GM18502 (cell line): Measurements from ENCODE around the gene DESI2.
"Not testable (repeated sequence)": the region's sequence is repeated elsewhere in the genome, so short reads cannot be mapped to it uniquely, and the experiment has no call there.

Experiments
- ATAC-seq: cut with Tn5 transposase; IDR thresholded peaks from one replicate; pipeline ENCODE4 v1.9.1; 2021; ENCODE audit warnings: mild to moderate bottlenecking; ENCODE audit not compliant: unreplicated experiment, poor library complexity

The DESI2 gene

DNA sequence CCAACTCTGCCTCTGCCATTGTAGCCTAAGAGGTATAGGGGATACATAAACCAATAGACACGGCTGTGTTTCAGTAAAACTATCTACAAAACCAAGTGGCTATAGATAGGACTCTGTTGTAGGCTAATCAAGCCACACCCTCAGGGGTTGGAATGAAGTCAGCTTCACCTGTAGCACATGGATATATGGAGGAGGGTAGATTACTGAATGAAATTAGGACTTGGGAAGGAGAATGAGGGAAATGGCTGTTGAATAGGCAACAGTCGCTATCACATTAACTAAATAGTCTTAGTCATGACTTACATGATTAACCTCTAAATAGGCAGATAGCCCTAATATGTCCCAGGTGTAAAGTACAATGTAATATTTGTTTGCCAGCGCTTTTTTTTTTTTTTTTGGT is 49.7 kb downstream of the DESI2 start:
- no peak for ATAC-seq

DNA sequence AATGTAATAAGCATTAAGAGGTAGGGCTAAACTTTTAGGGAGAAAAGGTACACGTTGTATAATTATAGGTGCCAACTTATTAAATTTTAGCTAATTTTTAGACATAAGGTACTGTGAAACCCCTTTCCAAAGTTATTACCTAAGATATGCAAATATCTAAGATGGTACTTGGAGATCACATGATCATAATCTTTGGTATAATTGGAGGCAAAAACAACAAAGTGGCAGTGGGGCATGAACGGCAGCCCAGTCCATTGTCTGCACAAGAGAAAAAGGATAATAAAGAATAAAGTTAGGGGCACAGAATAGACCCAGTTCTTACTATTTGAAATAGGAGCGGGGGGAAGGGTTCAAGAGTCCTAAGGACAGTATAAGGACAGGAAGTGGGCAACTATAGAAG is 51.2 kb downstream of the DESI2 start:
- ATAC-seq: no peak

DNA sequence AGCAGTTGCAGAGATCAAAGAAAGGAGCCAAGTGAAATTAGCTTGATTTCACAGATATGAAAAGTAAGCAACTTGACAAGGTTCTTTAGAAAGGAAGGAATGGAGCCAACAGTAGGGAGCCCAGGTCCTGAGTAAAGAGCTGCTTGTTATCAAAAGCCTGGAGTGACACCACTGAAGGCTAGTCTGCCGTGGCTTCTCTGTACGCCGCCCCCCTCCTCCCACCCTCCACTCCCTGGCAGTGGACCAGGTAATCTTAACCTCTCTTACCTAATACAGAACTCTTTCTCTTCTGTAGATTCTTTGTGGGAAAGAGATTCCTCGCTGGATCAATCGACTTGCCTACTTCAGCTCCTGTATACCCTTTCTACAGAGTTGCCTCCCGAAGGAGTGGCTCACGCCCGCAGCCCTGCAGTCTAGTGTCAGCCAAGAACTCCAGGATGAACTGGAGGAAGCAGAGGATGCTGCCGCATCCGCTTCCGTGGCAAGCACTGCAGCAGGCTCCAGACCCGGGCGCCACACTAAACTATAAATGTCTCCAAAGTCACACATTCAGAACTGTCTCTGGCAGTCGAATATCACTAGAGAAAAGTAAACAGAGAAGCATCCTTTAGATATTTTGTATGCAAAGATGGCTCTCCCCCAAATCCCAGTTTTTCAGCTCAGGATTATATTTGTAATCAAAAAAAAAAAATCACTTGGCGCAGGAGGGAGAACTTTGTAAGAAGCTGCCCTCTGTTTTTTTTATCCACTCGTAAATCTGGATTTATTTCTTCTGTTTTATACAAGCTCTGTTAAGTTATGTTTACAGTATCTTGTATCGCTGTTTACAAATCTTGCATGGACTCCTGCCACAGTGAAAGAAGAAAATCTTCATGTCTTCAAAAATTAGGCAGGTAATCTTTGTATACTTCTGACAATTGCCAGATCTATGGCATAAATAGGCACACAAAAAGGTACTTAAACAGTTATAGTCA is 52.6 kb downstream of the DESI2 start:
- ATAC-seq: no peak

DNA sequence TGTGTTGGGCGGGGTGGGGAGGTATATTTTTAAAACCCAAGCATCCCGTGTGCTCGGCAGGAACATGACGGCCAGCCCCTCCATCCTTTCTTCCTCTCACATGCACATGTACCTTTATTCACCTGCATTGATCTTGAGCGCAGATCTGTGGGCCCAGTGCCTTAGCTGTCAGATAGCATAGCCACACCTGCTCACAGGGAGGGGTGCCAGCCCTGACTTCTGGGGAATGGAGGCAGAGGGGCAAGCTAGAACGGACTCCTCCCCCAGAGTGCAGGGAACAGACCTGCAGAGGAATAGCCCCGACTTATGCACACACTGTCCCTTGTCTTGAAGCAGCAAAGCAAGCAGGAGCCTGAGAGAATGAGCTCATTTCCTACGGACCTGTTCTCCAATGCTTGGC is 56.1 kb downstream of the DESI2 start:
- ATAC-seq: no peak

DNA sequence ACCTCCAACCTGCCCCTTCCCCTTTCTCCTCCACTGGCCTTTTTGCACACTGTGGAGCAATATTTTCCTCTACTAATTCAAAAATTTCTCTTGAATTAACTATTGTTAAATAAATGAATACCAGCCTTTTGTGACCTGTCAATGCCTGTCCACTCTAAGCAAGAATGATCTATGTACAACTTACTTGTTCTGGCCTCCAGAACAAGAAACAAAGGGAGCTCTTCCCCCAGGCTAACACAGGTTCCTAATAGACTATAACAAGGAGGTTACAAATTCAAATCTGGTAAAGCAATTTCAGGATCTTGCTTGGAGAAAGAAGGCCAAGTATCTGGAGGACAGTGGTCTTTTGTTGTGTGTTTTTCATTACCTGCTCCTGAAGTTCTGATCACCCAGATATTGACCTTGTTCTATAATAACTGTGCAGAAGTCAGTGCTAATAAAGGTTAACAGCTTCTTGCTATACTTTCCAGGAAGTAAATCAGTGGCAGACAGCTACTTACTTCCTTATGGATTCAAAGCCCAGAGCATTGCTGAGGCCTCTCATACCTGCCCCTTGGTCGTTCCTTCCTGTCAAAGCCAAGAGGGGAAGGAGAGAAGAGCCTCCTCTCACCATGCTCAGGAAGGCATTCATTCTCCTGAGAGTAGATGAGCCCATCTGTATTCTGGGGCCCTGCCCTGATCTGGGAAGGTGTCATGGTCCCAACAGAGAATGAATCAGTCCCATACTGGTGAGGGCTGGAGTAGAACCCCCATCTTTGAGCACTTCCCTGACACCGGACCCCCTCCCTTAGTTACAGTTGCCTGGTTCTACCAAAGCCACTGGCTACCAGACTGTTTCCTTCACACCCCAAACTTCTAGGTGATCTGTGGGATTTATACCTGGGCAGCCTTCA is 56.8 kb downstream of the DESI2 start:
- ATAC-seq: no peak

DNA sequence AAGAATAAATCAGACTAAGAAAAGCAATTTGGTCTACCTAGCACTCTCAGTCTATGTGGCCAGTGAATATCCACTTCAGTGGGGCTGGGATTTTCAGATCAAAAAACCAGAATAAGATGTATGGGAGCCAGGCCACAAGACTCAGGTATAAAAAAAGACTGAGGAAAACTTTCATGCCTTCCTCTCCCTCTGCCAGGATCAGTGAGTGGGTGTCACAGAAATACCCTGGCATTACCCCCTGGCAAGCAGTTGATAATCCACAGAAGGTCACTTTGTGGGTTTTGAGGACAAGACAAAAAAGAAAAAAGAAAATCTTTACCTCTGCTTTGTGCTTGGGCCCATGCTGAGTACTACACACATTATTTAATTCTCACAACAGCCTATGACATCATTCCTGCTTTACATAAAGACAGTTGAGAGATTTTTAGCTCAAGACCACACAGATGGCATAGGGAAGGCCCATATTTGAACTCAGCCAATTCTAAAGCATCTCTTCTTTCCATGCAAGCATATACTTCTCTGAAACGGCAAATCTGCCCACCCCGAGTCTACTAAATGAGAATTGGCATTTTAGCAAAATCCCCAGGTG is 57.6 kb downstream of the DESI2 start:
- ATAC-seq: no peak

DNA sequence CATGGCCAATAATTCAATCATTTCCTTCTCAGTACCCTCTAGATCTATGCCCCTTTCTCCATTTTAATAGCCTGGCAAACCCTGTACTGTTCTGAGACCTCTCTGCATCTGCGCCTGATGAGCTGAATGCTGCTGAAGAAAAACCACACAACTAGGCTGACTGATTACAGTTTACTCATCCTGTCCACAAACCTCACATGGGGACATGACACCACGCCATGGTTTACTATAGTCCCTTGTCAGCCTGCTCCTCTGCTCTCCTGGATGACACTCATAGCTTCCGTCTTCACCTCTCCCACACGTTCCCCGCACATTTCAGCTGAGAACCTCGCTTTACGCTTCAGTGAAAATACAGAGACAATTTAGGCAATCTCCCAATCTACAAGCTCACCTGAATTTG is 59.7 kb downstream of the DESI2 start:
- ATAC-seq: no peak

DNA sequence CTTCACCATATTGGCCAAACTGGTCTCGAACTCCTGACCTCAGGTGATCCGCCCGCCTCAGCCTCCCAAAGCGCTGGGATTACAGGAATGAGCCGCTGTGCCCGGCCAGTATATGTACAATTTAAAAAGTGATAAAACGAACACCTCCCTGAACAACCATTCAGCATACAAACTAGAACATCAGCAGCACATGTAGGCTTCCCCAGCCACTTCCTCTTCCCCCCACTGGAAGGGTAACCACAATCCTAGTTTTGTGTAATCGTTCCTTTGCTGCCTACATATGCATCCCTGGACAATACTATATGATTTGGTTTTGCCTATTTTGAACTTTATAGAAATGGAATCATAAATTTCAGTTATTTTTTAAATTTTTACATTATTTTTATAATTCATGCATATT is 60.4 kb downstream of the DESI2 start:
- no peak for ATAC-seq

DNA sequence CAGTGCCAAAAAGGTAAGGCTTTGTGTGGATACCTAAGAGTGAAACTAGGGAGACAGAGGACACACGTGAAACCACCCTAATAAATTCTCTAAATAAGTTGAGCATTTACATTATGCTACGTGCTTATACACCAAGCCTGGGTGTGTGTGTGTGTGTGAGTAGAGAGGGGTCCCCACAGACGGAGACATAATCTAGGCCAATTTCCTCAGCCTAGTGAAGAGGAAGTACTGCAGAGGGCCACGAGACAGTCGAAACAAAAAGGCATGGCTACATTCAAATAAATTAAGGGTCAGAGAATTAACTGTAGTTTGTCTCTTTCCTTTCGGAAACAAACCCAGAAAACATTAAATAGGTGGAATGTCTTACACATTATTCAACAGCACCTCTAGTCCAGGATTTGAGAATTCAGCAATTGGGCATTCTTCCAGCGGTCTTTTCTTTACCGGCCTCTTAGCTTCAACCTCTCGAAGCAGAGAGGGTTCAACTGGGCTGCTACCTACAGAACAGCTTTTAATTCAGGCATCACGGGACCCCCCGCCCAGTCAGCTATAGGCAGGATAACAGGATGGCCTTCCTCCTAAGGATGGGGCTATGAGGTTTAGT is 75.0 kb downstream of the DESI2 start:
- ATAC-seq: no peak

DNA sequence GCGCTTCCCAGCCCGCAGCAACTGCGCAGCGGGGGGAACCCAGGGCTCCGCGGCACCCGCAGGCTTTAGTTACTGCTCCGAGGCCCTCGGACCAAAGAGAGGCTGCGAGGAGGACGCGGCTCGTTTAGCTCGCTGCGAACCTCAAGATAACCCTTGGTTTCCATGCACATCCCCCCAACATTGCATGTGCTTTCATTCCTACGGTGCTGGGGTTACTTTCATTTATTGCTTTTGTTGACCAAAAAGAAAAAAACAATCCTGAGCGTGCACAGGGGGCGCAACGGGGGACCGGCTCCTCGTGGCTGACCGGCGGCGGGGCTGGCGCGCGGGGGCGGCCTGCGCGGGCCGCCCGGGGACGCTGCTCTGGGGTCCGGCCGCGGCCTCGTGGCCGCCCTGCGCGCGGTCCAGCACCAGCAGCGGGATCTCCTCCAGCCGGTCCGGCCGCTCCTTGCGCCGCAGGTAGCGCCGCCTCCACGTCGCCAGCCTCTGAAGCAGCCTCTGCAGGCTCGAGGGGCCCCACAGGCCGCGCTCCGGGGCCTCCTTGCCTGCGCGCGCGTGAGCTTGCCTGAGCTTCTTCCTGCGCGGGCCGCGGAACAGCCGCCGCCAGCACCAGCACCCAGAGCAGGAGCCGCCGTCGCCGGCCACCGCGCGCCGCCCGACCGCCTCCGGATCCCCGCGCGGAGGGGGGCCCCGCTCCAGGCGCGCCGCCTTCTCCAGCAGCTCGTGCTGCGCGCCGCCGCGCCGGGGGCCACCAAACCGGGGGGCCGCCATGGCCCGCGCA is 77.4 kb downstream of the DESI2 start:
- ATAC-seq: no peak

DNA sequence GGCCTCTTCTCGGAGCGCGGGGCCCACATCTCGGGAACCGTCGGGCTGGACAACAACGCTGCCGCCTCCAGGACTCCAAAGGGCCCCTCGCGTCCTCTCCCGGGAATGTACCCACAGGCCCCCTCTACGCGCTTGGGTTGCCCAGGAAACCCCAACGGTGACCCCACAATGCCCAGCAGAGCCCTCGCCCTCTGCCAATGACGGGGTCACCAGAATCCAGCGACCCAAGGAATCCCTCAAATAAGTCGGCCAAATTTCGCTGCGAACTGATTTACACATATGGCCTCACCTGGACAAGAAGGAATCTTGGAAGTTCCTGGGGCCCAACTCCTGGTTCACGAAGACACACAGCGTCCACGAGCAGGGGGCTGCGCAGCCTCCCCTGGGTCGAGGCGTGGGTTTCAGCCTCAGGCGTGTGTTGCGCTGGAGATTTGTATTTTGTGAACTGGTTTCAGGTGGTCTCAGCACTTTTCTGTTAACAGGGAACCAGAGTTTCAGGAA is 78.1 kb downstream of the DESI2 start:
- ATAC-seq: no peak

DNA sequence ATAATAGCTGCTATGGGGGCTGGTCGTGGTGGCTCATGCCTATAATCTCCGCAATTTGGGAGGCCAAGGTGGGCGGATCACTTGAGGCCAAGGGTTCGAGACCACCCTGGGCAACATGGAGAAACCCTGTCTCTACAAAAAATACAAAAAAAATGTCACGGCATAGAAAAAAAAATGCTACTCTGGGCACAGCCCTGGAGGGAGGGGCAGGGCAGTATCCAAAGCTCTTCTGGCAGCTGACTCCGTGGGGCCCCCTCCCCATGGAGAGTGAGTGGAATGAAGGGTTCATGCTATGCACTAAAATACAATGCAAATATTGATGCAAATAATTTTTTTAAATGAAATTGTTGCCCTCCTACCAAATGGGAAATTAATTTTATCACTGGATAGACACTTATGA is 78.7 kb downstream of the DESI2 start:
- ATAC-seq: no peak

DNA sequence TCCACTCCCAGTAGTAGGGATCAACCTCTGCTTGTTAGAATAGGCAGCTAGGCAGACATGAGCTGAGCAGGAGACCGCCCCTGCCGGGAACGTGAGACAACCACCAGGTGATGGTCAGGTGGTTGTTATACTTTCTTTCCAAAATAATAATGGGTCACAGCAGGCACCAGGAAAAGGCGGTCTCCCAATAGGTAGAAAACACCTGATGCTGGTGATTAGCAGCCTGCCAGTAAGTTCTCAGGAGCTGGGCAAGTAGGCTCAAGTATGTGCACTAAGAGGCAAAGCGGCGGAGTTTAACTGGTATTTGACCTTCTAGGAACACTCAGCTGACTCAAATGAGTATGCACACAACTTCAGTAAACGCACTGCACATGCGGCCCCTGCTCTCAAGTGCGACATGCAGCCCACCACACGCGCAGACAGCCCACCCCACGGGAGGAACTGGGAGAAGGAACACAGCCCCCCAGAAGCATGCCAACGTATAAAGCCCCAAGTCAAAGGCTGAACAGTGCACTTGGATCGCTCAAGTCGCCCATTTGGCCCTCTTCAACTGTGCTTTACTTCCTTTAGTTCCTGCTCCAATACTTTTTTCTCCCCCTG is 80.0 kb downstream of the DESI2 start:
- ATAC-seq: no peak

DNA sequence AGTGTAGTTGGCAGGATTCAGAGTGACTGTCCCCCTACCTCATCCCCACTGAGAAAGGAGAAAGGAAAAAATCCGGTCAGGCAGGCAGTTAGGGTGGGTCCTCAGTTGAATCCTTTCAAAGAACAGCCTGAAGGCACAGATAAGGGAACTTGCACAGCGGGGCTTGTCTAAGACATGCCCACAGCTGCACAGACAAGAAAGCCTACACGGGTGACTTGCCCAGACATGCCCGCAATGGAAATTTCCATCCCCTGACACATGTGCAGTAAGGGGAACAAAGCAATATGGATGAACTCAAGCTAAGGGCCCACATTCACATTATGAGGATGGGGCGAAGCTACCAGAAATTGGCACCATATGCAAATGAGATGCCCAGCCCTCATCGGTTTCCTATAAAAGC is 82.5 kb downstream of the DESI2 start:
- ATAC-seq: no peak

DNA sequence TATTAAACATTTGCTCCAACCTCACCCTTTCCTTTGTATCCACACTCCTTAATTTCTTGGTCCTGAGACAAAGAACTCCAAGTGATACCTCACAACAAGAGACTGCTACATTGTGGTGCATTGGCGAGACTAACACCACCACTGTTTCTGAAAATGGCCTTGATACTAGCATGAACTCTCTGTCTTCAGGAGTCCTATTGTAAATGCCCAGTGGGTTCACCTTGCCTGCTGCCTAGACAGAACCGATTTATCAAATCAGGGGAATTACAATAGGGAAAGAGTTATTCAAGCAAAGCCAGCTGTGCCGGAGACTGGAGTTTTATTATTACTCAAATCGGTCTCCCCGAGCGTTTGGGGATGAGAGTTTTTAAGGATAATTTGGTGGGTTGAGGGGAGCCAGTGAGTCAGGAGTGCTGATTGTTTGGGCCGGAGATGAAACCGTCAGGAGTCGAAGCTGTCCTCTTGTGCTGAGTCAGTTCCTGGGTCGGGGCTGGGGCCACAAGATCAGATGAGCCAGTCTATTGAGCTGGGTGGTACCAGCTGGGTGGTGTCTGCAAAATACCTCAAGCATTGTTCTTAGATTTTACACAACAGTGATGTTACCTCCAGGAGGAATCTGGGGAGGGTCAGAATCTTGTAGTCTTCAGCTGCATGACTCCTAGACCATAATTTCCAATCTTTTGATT is 83.1 kb downstream of the DESI2 start:
- no peak for ATAC-seq

DNA sequence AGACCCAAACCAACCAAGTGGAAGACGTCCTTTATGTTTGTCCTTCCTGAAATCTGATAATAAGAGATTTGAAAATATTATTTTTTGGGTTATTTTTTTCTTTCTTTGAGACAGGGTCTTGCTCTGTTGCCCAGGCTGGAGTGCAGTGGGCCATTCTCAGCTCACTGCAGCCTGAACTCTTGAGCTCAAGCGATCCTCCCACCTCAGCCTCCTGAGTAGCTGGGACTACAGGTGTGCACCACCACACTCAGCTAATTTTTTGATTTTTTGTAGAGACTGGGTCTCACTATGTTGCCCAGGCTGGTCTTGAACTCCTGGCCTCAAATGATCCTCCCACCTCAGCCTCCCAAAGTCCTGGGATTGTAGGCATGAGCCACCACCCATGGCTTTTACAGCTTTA is 86.2 kb downstream of the DESI2 start:
- not testable (repeated sequence) for ATAC-seq

DNA sequence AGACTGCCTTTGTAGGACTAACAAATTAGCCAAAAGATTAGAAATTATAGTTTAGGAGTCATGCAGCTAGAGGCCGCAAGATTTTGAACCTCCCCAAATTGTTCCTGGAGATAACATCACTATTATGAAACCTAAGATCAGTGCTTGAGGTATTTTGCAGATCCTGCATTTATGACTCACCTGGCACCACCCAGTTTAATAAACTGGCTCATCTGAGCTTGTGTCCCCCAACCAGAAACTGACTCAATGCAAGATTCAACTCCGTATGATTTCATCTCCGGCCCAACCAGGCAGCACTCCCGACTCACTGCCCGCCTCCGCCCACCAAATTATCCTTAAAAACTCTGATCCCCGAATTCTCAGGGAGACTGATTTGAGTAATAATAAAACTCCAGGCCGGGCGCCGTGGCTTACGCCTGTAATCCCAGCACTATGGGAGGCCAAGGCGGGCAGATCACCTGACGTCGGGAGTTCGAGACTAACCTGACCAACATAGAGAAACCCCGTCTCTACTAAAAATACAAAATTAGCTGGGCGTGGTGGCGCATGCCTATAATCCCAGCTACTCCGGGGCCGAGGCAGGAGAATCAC is 87.2 kb downstream of the DESI2 start:
- ATAC-seq: not testable (repeated sequence)

DNA sequence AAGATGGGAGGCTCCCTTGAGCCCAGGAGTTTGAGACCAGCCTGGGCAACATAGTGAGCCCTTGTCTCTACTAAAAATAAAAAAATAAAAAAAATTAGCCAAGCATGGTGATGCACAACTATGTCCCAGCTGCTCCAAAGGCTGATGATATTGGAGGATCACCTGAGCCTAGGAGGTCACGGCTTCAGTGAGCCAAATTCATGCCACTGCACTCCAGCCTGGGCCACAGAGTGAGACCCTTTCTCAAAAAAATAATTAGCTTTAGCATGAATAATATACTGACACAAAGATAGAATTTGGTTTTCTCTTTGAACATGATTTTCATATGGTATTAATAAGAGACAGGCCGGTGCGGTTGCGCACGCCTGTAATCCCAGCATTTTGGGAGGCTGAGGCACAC is 88.8 kb downstream of the DESI2 start:
- no peak for ATAC-seq
